CD4-positive, alpha-beta T cell treated with Interleukin-17A for 1 hour (primary cell): ENCODE measurements around the gene GPR62.
"Not testable (repeated sequence)": the region's sequence is repeated elsewhere in the genome, so short reads cannot be mapped to it uniquely, and the experiment has no call there.

Experiments
- DNase-seq: peaks from one replicate; pipeline ENCODE4 v3.0.0-alpha.2; 2020

Gene GPR62, protein sequence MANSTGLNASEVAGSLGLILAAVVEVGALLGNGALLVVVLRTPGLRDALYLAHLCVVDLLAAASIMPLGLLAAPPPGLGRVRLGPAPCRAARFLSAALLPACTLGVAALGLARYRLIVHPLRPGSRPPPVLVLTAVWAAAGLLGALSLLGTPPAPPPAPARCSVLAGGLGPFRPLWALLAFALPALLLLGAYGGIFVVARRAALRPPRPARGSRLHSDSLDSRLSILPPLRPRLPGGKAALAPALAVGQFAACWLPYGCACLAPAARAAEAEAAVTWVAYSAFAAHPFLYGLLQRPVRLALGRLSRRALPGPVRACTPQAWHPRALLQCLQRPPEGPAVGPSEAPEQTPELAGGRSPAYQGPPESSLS

DNA sequence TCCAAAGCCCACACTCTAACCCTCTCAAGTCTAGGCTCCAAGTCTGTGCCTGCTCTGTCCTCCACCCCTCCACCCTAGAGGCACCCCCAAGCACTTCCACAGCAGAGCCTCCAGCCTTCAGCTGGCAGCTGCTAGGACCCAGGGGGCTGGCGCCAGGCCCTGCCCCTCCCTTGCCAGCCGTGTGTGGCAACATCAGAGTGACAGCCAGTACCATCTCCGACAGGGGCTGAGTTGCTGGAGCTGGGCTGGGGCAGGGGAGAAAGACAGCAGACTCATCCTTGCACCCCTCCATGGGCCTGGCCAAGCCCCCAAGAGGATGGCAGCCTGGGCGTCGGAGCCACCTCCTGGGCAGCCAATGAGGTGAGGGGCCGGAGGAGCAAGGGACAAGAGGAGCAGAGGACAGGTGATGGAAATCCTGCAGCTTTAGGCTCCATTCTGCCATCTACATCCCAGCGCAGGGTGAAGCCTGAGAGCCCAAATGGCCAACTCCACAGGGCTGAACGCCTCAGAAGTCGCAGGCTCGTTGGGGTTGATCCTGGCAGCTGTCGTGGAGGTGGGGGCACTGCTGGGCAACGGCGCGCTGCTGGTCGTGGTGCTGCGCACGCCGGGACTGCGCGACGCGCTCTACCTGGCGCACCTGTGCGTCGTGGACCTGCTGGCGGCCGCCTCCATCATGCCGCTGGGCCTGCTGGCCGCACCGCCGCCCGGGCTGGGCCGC is at the start of gene GPR62:
GPR62 (plus strand) TSS at position 207 of the 718 bp plus-strand sequence; CDS start at position 479, 272 bp downstream.
- no peak for DNase-seq

DNA sequence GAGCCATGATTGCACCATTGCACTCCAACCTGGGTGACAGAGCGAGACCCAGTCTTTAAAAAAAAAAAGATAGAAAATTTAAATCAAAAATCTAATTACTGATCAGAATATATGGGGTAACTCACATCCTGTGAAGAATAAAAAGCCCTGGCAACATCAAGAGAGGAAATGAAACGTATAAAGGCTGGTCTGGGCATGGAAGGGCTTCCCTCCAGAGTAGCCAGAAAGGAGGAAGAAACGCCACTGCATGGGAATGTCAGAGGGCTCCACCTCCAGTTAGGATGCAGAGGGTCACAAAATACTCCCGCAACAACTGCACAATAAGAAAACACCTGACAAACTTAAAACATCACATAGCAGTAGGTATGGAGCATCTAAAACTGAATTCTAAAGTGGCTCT is 47.2 kb upstream of the GPR62 start:
- DNase-seq: no peak

DNA sequence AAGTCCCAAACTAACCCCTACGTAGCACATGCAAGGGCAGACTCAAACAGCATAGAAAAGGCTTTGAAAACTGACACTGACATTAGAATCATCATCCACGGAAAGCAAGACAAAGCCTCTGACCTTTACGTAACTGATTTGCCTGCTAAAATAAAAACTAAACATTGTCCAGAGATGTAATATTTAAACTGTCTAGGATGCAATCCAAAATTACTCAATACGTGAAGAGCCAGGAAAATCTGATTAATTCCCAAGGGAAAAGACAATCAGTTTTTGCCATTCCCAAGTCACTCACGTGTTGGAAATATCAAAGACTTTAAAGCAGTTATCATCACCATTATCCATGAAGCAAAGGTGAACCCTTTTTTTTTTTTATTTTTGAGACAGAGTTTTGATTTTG is 38.8 kb upstream of the GPR62 start:
- no peak for DNase-seq

DNA sequence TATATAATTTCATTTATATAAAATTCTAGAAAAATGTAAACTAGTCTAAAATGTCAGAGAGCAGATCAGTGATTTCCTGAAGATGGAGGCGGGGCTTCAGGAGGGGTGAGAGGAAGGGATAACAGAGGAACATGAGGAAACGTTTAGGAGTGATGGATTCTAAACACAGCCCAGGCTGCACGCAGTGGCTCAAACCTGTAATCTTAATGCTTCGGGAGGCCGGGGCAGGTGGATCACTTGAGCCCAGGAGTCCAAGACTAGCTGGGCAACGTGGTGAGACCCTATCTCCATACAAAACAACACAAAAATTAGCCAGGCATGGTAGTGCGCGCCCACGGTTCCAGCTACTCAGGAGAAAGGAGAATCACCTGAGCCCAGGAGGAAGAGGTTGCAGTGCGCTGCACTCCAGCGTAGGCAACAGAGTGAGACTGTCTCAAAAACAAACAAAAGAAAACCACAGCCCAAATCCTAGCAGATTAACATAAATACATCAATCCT is 34.1 kb upstream of the GPR62 start:
- DNase-seq: no peak

DNA sequence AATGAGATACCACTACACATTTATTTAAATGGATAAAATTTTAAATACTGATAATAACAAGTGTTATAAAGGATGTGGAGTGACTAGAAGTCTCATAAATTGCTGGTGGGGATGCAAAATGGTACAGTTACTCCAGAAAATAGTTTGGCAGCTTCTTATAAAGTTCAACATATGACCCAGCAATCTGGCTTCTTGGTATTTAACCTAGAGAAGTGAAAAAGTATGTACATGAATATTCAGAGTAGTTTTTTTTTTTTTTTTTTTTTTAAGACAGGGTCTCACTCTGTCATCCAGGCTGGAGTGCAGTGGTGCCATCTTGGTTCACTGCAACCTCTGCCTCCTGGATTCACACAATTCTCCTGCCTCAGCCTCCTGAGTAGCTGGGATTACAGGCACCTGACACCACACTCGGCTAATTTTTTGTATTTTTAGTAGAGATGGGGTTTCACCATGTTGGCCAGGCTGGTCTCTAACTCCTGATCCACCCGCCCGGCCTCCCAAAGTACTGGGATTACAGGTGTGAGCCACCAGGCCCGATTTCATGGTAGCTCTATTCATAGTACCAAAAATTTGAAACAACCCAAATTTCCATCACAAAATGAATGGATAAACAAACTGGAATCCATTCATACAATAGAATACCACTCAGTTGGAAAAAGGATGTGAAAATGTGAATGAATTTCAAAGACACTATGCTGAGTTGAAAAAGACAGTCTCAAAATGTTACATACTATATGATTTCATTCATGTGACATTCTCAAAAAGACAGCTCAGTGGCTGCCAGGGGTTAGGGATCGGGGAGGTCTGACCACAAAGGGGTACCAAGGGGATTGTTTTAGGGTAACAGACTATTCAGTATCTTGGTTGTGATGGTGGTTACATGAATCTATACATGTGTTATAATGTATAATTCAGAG is 27.9 kb upstream of the GPR62 start:
- no peak for DNase-seq

DNA sequence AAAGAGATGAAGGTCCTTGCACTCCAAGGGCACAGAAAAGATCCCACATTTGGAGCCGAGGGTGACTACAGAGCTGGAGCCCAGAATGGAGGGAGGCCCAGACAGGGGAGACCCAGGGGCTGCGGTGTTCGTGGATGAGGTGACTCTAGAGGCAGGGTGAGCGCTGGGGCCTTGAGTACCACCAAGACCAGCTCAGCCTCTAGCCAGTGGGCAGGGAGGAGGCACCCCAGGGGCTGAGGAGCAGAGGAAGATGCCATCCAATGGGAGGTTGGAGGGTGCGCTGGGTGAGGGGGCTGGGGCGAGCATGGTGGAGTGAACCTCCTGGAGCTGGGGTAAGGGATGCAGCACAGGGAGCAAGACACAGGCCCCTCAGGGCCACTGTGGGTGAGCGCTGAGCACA is 26.7 kb upstream of the GPR62 start:
- no peak for DNase-seq

DNA sequence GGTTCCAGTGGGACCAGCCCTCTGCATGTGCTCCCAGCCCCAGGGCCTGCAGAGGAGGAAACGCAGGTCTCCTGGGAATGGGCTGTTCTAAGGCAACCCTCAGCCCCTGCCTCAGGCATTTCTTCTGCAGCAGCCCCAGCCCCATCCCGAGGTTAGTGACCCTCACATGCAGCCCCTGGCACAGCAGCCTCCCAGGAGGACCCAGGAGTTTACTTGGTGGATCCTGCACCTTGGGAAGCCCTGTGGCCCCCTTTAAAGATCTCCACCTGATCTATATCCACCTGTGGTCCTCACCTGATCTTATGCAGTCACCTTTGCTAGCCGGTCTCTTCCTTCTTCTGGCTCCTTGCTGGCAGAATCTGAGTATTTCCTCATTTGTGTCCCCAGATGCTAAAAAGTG is 26.2 kb upstream of the GPR62 start:
- DNase-seq: not testable (repeated sequence)

DNA sequence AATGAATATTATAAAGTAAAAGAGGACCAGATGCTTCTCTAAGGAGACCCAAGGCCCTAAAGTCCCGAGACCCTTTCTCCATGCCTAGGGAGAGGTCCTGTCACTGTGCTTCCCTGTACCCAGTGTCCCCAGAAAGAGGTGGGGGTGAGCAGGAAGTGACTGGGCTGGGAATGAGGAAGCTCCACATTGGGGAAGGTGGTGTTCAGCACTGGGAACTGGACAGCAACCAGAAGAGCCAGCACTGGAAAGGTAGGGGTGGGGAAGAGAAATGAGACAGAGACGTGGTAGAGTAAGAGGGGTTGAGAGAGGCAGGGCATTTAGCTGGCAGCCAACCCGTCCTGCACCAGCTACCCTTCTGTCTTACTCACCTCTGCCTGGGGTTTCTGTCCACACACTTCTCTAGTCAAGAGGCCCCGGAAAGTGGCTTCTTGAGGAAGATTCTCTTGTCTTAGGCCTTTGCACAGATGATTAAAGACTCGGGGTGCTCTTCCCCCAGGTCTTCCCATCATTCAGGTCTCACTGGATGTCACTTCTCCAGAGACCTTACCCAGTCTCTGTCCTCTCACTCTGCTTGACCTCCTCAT is 25.7 kb upstream of the GPR62 start:
- no peak for DNase-seq

DNA sequence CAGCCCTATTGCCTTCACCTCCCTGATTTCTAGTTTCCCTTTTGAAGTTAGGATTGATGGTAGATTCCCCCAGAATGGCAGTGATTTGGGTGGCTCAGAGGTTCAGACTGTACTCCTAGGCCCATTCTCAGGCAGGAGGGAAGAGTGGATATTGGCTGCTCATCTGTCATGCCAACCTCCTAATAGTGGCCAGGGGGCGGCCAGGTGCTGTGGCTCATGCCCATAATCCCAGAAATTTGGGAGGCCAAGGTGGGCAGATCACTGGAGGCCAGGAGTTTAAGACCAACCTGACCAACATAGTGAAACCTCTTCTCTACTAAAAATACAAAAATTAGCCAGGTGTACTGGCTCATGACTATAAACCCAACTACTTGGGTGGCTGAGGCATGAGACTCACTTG is 24.7 kb upstream of the GPR62 start:
- no peak for DNase-seq

DNA sequence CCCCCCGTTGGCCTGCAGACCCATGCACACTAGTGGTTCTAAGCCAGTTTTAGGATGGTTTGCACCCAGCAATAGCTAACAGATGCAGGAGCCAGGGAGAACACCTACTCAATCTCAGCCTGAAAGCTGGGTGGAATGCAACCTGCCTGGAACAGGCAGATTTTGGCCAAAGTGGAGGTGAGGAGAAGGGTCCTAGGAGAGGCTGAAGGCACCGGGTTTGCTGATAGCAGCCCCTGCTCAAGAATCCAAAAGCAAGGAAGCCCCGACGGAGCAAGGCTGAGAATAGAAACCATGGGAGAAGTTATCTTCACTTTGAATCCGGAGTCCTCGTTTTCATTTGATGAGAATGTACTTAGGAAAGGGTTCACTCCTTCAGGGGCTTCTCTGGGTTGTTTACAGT is 23.4 kb upstream of the GPR62 start:
- DNase-seq: no peak

DNA sequence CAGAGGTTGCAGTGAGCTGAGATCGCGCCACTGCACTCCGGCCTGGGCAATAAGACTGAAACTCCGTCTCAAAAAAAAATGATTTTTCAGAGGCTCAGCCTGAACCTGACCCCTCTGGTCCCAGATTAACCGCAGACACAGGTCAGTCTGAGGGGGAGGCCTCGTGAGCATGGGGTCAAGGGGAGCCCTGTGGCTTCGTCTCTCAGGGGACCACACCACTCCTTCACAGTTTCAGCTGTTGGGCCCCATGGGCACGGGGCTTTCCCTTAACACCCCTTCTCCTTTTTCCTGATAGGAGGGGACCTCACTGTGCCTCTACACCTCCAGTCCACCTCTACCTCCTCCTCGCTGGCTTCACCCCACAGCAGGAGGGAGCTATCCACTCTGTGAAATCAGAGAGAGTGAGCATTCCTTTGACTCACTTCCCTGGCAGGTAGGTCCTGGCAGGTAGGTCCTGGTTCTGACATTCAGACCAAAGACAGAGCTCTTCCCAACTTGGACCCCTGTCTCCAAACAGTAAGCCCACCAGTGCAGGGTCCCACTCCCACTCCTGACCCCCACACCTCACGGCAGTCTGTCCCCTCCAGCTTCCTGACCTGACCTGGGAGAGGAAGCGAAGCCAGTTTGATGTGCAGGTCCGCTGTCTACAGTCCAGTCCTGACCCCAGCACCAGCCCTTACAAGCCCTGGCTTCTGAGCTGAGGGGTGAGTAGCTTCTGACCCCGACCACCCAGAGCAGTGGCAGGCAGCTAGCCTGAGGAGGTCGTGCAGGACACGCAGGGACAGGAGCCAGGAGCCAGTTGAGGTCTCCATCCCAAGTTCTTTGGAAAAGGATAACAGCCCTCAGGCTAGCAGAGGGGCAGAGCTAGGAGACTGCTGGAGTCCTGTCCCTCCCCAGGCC is 22.5 kb upstream of the GPR62 start:
- no peak for DNase-seq

DNA sequence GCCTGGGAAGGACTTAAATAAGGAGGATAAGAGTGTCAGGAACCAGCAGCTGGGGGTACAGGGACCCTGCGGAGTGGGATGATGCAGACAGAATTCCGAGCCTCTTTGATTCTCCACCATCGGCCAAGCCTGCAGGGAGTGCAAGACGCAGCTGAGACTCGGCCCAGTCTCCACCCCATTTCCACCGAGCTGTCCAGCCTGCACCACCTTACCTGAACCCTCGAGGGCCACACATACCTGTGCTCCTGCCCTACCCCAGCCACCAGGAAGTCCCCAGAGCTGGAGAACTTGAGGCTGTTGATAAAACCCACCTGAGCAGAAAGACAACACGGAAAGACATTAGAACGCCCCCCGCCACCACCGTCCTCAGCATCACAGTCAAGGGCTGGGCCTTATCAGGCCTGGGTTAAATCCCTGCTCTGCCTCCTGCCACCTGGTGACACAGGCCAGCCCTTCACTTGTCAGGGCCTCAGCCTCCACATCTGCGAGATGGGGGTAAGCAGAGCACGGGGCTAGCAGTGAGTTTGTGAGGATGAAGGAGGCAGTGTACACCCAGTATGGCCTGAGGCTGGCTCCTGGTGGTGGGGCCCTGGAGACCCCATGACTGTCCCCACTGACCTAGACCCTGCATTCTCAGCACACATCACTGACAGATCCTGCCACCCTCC is 21.6 kb upstream of the GPR62 start:
- no peak for DNase-seq

DNA sequence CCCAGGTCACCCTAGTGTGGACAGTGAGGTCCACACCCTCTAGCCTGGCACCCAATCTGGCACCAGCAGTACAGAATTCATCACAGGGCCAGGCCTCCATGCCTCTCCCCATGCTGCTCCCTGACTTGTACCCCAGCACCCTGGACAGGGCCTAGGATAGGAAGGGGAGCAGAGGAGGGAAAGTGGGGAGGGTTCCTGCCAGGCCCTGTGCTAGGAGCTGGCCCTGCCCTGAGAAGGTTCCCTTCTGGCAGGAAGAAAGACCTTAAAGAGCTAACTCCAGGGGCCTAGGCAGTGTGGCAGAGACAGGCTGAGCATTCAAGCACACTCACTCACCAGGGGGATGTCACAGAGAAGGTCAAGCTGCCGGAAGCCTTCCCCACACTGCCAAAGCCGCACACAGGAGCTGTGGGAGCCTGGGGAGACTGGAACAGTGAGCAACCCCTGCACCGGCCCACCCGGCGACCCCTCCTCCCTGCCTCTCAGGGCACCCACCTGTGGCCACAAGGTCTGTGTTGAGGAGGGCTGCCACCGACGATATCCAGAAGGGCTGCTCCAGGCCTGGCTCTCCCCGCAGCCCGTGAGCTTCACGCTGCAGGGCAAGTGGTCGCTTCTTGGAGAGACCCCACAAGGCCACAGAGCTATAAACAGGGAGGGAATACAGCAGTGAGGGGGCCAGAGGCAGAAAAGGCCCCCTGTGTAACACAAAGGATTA is 20.9 kb upstream of the GPR62 start:
- no peak for DNase-seq

DNA sequence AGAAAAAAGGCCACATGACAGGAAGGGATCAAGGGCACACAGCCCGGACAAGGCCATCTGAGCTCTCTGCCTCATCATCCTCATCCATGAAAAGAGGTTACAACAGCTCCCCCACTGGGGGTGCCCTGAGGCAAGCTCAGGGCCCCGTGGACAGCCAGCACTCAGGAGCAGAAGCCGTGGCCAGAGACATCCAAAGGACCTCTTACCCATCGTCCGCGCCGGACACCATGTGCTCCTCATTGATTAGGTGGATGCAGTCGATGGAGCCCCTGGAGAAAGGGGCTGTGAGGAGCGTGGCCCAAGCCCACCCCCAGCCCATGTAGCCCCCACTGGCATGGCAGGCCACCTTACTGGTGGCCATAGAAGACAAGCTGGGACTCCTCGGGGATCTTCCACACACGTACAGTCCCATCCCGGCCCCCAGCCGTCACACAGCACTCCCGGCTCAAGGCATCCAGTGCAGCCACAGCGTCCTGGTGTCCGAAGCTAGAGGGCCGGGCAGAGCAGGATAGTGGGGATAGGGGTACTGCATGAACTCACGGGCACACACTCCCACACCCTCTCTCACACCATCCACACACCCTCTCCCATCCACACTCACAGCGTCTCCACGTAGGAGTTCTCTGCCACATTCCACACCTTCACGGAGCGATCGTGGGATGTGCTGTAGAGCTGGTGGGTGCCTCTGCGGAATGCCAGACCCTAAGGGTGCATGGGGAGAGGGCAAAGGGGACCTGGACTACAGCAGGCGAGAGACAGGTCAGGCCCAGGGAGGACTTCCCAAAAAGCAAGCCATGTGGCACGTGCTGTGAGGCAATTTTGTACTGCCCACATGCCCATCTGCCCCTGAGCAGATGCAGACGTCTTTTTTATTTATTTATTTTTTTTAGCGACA is 19.9 kb upstream of the GPR62 start:
- no peak for DNase-seq

DNA sequence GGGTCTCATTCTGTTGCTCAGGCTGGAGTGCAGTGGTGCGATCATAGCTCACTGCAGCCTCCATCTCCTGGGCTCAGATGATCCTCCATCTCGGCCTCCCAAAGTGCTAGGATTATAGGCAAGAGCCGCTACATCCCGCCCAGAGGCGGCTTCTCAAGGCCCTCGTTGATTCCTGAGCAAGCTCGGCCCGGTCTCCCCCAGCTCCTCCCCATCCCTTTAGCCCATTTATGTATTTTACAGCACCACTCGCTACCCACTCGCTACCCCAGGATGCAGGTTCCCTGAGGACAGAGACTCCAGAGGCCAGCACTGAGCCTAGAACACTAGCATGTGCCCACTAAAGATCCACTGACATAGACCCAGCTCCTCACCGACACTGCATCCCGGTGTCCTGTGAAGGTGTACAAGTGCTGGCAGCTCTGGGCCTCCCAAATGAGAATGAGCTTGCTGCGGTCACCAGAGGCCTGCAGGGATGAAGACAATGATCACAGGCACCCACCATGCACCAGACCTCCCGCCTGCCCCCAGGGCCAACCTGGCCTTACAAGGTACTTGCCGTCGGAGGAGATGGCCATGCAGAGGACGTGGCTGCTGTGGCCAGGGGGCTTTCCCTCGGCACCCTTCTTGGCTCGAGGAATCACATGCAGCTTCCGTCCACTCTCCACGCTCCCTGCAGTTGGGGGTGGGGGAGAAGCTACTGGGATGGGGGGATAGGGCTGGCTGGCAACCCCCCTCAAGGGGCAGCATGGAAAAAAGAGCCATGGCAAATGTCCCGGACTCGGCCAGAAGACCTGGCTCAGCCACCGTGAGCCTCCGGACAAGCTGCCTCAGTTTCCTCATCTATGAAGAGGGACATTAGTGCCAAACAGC is 19.1 kb upstream of the GPR62 start:
- no peak for DNase-seq

DNA sequence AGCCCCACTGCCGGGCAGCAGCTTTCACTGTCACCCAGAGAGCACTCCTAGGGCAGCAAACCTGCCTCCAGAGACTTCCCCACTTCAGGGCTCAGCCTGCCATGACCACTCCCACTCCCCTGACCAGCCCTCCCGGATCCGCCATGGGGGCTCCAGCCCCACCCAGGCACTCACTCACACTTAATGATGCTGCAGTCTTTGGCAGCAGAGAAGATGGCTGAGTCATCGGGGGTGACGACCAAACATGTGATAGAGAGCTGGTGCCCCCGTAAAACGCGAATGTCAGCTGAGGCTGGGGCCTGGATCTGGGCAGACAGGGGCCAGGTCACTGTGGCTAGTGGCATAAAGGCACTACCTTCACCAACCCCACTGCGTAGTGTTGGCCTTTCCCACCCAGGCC is 18.2 kb upstream of the GPR62 start:
- no peak for DNase-seq

DNA sequence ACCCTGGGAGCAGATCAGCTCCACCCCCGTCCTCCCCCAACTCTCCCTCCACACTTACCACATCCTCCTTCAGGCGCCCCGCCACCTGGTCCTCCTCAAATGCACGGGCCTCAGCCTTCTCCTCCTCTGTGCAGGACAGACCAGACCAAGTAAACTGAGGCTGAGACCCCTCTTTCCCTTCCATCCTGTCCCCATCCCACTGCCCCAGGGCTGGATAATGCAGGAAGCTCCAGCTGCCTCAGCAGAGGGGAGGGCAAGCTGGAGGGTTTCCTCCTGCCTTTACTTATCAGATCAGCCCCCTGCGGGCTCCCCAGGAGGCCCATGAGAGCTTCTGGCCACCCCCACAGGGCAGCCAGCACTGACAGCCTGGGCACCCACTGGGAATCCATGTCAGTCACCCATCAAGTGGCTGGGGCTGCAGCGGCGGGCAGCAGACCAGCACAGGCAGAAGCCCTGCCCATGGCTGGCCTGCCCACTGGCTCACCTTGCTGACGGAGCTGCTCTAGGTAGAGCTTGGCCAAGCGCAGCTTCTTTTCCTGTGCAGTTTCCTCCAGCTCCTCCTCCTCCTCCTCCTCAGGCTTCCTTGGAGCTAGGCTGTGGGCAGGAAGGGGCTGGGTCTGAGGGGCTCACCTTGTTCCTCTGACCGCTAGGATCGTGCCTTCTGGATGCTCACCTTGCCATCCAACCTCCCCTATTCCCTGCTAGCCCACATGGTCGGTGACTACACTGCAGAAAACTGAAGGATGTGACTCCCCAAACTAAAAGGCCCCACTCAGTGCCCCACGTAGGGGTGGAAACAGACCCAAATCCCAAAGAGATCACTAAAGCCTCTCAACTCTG is 17.4 kb upstream of the GPR62 start:
- DNase-seq: no peak
